PC-3 (cell line): ENCODE results near the gene SYNJ2. TPM values are rescaled to one million over a fixed set of nuclear protein-coding genes. Genes with fewer than 3 reads are reported as not detected.

Source experiments
- ATAC-seq: fragments of 200-7000 bp; cut with Tn5 transposase; 2 replicates; pipeline ENCODE4 v1.9.1; 2020; ENCODE audit warnings: mild to moderate bottlenecking, moderate library complexity
- BruUV-seq: library from RNA; stranded (reverse); fragments of 400-500 nt; replicated peaks from 2 replicates; lab custom pipeline; 2021; lab: Mats Ljungman, UMichigan
- CTCF ChIA-PET: fragments of 300-600 bp; sonication (Branson Sonifier 250); formaldehyde crosslinking; loops from one replicate; lab custom pipeline; 2022; ENCODE audit warnings: antibody characterized with exemption; lab: Charles Lee
- POLR2A ChIA-PET: fragments of 300-600 bp; sonication (Branson Sonifier 250); formaldehyde crosslinking; loops from one replicate; lab custom pipeline; 2022; ENCODE audit warnings: antibody characterized with exemption; ENCODE audit not compliant: unreplicated experiment; lab: Charles Lee
- DNase-seq: peaks from one replicate; pipeline ENCODE4 v3.0.0-alpha.2; 2015
- H2AFZ ChIP-seq: fragments of 300-600 bp; sonication (generic); 2 replicates; pipeline ENCODE4 v1.6.0; 2016; ENCODE audit warnings: antibody characterized with exemption, low read length
- H3F3A ChIP-seq: fragments of 300-600 bp; sonication (generic); one replicate; pipeline ENCODE4 v1.6.0; 2017; ENCODE audit warnings: antibody characterized with exemption, low read length, control low read depth, mild to moderate bottlenecking; ENCODE audit not compliant: unreplicated experiment
- H3K27ac ChIP-seq: fragments of 300-600 bp; sonication (generic); 2 replicates; pipeline ENCODE4 v1.5.1; 2016; ENCODE audit warnings: mild to moderate bottlenecking, low read length
- H3K27me3 ChIP-seq: fragments of 300-600 bp; sonication (generic); 2 replicates; pipeline ENCODE4 v1.6.1; 2016; ENCODE audit warnings: low read length, mixed read lengths
- H3K36me3 ChIP-seq: fragments of 300-600 bp; sonication (generic); 2 replicates; pipeline ENCODE4 v1.6.1; 2016; ENCODE audit warnings: low read depth, mixed run types, low read length, mixed read lengths
- H3K4me1 ChIP-seq: fragments of 300-600 bp; sonication (generic); 2 replicates; pipeline ENCODE4 v1.5.1; 2016; ENCODE audit warnings: low read length; ENCODE audit not compliant: insufficient read depth
- H3K4me2 ChIP-seq: fragments of 300-600 bp; sonication (generic); 2 replicates; pipeline ENCODE4 v1.6.0; 2016; ENCODE audit warnings: low read length
- H3K4me3 ChIP-seq: fragments of 300-600 bp; sonication (generic); 2 replicates; pipeline ENCODE4 v1.5.1; 2016; ENCODE audit warnings: mild to moderate bottlenecking, low read length, mixed read lengths
- H3K79me2 ChIP-seq: fragments of 300-600 bp; sonication (generic); 2 replicates; pipeline ENCODE4 v1.6.1; 2017; ENCODE audit warnings: low read length, mixed read lengths
- H3K9ac ChIP-seq: fragments of 300-600 bp; sonication (generic); 2 replicates; pipeline ENCODE4 v1.6.0; 2016; ENCODE audit warnings: mild to moderate bottlenecking, low read length
- H3K9me2 ChIP-seq: fragments of 300-600 bp; sonication (generic); replicated peaks from 2 replicates; pipeline ENCODE4 v1.6.1; 2016; ENCODE audit warnings: mixed run types, low read length, mixed read lengths
- H3K9me3 ChIP-seq: fragments of 300-600 bp; sonication (generic); 2 replicates; pipeline ENCODE4 v1.6.1; 2016; ENCODE audit warnings: low read length, mixed read lengths
- H4K20me1 ChIP-seq: fragments of 300-600 bp; sonication (generic); 2 replicates; pipeline ENCODE4 v1.6.1; 2016; ENCODE audit warnings: low read length, mixed read lengths
- EZH2 ChIP-seq: fragments of 300-600 bp; sonication (generic); IDR thresholded peaks from one replicate; pipeline ENCODE4 v1.6.1; 2017; ENCODE audit warnings: antibody characterized with exemption, mild to moderate bottlenecking, low read length; ENCODE audit not compliant: unreplicated experiment
- EZH2phosphoT487 ChIP-seq: fragments of 300-600 bp; sonication (generic); IDR thresholded peaks from 2 replicates; pipeline ENCODE4 v1.6.1; 2018; ENCODE audit warnings: mild to moderate bottlenecking, antibody characterized with exemption, low read length, borderline replicate concordance
- intact Hi-C: fragments of 100-400 bp; cut with micrococcal nuclease; formaldehyde crosslinking; loops from 2 replicates; pipeline ENCODE4 v1.9.0; 2023
- total RNA-seq: library from RNA; depleted of rRNA; stranded (reverse); fragments of >200 nt; gene quantifications from 2 replicates; pipeline ENCODE4 v1.2.3, GENCODE V29; 2014
- TF ChIP-seq, protein P1 (sequence below): fragments of 300-600 bp; sonication (generic); conservative IDR thresholded peaks from 2 replicates; pipeline ENCODE4 v1.5.1; 2017; ENCODE audit warnings: antibody characterized with exemption, low read depth, mild to moderate bottlenecking, low read length

SYNJ2 gene
- total RNA-seq, 1 experiment from 2014 or later, result 21.5 TPM

DNA sequence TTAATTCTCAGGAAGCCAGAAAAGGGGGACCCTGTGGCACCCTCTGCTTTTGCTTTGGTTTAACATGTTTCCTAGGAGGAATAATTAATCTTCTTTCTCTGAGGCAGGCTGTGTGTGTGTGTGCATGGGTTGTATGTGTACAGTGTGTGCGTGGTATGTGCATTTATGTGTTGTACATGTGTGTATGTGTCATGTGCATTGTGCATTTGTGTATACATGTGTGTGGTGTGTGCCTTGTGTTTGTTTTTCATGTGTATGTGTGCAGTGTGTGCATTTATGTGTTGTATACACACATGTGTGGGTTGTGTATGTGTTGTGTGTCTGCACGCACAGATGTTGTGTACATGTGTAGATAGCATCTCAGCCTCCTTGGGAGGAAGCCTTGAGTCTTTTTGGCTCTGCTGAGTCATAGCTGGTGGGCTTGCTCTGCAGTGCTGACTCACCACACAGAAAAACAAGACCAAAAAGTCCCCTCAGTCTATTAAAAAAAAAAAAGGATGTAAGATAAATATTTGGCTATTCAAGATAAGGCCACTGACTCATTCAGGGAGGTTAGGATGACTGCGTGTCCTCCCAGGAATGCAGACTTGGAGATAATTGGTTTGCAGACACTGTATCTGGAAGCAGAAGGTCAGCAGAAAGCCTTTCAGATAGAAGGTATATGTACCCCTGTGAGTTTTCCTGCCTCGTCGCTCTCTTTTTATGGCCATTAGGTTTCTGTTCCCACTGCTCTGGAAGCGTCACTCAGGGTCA lies 58.6 kb downstream of the SYNJ2 start:
- H3K36me3 ChIP-seq, result peaks cover 4% of the 10 kb centered on the region; the same call in 1 of the 2 replicates
- peak overlapping the region; percentile 96 for H3K27ac ChIP-seq
- no peaks in the 10 kb centered on the region for H3K27me3 ChIP-seq
- H3K79me2 ChIP-seq, result peaks cover 11% of the 10 kb centered on the region
- intact Hi-C loops, result loop anchor here (1.0 to 5.0 kb wide), 3 partner anchors 29 to 58 kb away; partner anchors contain the start of gene SYNJ2
- peak overlapping the region; percentile 74 for H3K4me2 ChIP-seq
- ChIA-PET POLR2A (interaction anchor here (0.6 kb wide), 1 partner anchor 9 kb away, joined by 3 read pairs; no protein-coding TSS in a partner anchor), CTCF (no interaction called here)
- peak overlapping the region; percentile 80 for H3K9ac ChIP-seq
- DNase-seq (peak; percentile 90), ATAC-seq (peak; percentile 59)
- no peaks in the 10 kb centered on the region for H3F3A ChIP-seq
- H2AFZ ChIP-seq, result no peak overlapping the region
- no TSS peak for BruUV-seq
- H3K9me2 ChIP-seq, result no peaks in the 10 kb centered on the region
- no peaks in the 10 kb centered on the region for H3K9me3 ChIP-seq
- no peaks in the 10 kb centered on the region for H4K20me1 ChIP-seq
- H3K4me1 ChIP-seq, result peaks cover 52% of the 10 kb centered on the region
- TF ChIP-seq EZH2 (no peak), EZH2phosphoT487 (no peak)
- TF ChIP-seq, protein P1, sequence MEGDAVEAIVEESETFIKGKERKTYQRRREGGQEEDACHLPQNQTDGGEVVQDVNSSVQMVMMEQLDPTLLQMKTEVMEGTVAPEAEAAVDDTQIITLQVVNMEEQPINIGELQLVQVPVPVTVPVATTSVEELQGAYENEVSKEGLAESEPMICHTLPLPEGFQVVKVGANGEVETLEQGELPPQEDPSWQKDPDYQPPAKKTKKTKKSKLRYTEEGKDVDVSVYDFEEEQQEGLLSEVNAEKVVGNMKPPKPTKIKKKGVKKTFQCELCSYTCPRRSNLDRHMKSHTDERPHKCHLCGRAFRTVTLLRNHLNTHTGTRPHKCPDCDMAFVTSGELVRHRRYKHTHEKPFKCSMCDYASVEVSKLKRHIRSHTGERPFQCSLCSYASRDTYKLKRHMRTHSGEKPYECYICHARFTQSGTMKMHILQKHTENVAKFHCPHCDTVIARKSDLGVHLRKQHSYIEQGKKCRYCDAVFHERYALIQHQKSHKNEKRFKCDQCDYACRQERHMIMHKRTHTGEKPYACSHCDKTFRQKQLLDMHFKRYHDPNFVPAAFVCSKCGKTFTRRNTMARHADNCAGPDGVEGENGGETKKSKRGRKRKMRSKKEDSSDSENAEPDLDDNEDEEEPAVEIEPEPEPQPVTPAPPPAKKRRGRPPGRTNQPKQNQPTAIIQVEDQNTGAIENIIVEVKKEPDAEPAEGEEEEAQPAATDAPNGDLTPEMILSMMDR, result no peak
- H3K4me3 ChIP-seq, result peak overlapping the region; percentile 34; the same call in 1 of the 2 replicates

DNA sequence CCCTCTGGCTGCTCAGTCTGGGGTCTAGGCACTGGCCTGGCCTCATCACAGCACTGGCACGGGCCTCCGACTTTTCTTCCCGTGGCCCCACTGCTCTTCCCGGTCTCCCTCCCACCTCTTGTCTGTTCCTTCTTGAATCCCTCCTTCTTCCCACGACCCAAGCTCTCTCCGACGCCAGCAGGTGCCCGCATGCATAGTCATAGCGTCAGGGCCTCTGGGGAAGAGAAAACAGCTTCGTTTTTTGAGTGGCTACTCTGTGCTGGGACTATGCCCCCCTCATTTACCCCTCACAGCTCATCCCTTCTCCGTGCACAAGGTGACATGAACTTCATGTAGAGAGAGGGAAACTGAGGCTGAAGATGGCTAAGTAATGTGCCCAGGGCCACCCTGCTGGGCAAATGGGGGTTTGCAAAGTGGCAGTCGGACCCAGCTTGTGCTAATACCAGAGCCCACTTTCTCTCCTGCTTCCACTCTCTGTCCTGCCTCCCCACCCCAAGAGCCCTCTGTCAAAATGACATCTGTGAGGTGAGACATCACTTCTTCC lies 59.2 kb downstream of the SYNJ2 start:
- POLR2A ChIA-PET, result interaction anchor here (0.5 to 0.6 kb wide), 3 partner anchors 9 to 55 kb away, joined by 3 to 4 read pairs (median 4); no protein-coding TSS in a partner anchor
- intact Hi-C loops, result loop anchor here (1.0 to 5.0 kb wide), 3 partner anchors 28 to 59 kb away; partner anchors contain the start of gene SYNJ2
- no peak overlapping the region for H2AFZ ChIP-seq

More for the DNA sequence above, 59.2 kb downstream of the SYNJ2 start:
- ATAC-seq, result peak; percentile 1; the same call in 1 of the 2 replicates
- peaks cover 52% of the 10 kb centered on the region for H3K4me1 ChIP-seq
- no peaks in the 10 kb centered on the region for H3K9me3 ChIP-seq
- H3F3A ChIP-seq, result no peaks in the 10 kb centered on the region
- CTCF ChIA-PET, result no interaction called here
- H3K36me3 ChIP-seq, result peaks cover 4% of the 10 kb centered on the region; the same call in 1 of the 2 replicates
- H4K20me1 ChIP-seq, result no peaks in the 10 kb centered on the region
- peak overlapping the region; percentile 80 for H3K9ac ChIP-seq
- H3K9me2 ChIP-seq, result no peaks in the 10 kb centered on the region
- peak overlapping the region; percentile 31; the same call in 1 of the 2 replicates for H3K4me3 ChIP-seq
- TSS peak; percentile 64 for BruUV-seq
- H3K27me3 ChIP-seq, result no peaks in the 10 kb centered on the region
- TF ChIP-seq, protein P1, result no peak
- no peak for TF ChIP-seq EZH2
- TF ChIP-seq EZH2phosphoT487, result no peak
- no peak for DNase-seq
- peak overlapping the region; percentile 67 for H3K4me2 ChIP-seq
- peaks cover 11% of the 10 kb centered on the region for H3K79me2 ChIP-seq
- H3K27ac ChIP-seq, result peak overlapping the region; percentile 96
